HEK293T (cell line): ENCODE results near the gene ATG9B.

Experiments used
- ARNT ChIP-seq: fragments of 450-650 bp; IDR thresholded peaks from 2 replicates; pipeline ENCODE4 v1.6.1; 2017; ENCODE audit warnings: mild to moderate bottlenecking
- BHLHE40 ChIP-seq: fragments of 450-650 bp; IDR thresholded peaks from 2 replicates; pipeline ENCODE4 v1.6.1; 2016; ENCODE audit warnings: mild to moderate bottlenecking, moderate library complexity, borderline replicate concordance
- CTBP1 ChIP-seq: fragments of 450-650 bp; IDR thresholded peaks from 2 replicates; pipeline ENCODE4 v1.6.1; 2016; ENCODE audit warnings: borderline replicate concordance
- ELF4 ChIP-seq: fragments of 450-650 bp; IDR thresholded peaks from 2 replicates; pipeline ENCODE4 v1.6.1; 2017; ENCODE audit warnings: antibody characterized with exemption
- FOXA1 ChIP-seq: fragments of 450-650 bp; IDR thresholded peaks from 2 replicates; pipeline ENCODE4 v1.6.1; 2016; ENCODE audit warnings: mild to moderate bottlenecking
- FOXK2 ChIP-seq: fragments of 450-650 bp; IDR thresholded peaks from 2 replicates; pipeline ENCODE4 v1.6.1; 2016; ENCODE audit warnings: mild to moderate bottlenecking
- FOXM1 ChIP-seq: fragments of 450-650 bp; IDR thresholded peaks from 2 replicates; pipeline ENCODE4 v1.6.1; 2017; ENCODE audit warnings: mild to moderate bottlenecking, borderline replicate concordance
- HDGF ChIP-seq: fragments of 450-650 bp; IDR thresholded peaks from 2 replicates; pipeline ENCODE4 v1.6.1; 2017; ENCODE audit warnings: antibody characterized with exemption, borderline replicate concordance
- NFRKB ChIP-seq: fragments of 450-650 bp; IDR thresholded peaks from 2 replicates; pipeline ENCODE4 v1.6.1; 2016; ENCODE audit warnings: mild to moderate bottlenecking, moderate library complexity
- SP1 ChIP-seq: fragments of 450-650 bp; IDR thresholded peaks from 2 replicates; pipeline ENCODE4 v1.6.1; 2017
- SUZ12 ChIP-seq: fragments of 450-650 bp; IDR thresholded peaks from 2 replicates; pipeline ENCODE4 v1.6.1; 2016; ENCODE audit warnings: mild to moderate bottlenecking
- TARDBP ChIP-seq: fragments of 450-650 bp; IDR thresholded peaks from 2 replicates; pipeline ENCODE4 v1.6.1; 2016
- ZNF384 ChIP-seq: fragments of 450-650 bp; IDR thresholded peaks from 2 replicates; pipeline ENCODE4 v1.6.1; 2016
- TF ChIP-seq, protein P1 (sequence below): fragments of 450-650 bp; IDR thresholded peaks from 2 replicates; pipeline ENCODE4 v1.6.1; 2016

DNA sequence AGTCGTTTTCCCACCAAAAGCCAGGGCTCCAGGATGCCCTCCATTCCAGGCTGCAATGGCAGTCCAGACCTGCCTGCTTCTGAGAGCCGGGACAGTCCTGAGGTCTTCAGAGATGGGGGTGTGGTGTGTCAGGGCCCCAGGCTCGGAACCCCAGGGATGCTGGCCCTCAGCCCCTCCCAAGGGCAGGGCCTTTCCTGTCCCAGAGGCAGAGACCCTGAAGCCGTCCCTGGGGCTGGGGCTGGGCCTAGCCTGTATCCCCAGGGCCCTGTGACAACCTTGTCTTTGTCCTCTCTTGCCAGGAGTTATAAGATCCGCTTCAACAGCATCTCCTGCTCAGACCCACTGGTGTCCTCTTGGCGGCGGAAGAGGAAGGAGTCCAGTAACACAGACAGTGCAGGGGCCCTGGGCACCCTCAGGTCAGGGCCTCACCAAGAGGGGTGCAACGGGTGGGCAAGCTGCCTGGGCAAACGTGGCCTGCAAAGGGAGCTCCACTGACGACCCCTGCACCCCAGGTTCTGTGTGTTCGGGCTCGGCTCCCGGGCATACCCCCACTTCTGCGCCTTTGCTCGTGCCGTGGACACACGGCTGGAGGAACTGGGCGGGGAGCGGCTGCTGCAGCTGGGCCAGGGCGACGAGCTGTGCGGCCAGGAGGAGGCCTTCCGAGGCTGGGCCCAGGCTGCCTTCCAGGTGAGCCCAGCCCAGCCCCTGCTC, 17.5 kb downstream of the ATG9B start:
- TF ChIP-seq SUZ12 (no peak), HDGF (no peak), FOXK2 (no peak), FOXA1 (no peak), ELF4 (no peak), CTBP1 (no peak), TARDBP (no peak), FOXM1 (no peak), NFRKB (no peak), ZNF384 (no peak), BHLHE40 (no peak), ARNT (no peak), SP1 (no peak)
- TF ChIP-seq, protein P1, sequence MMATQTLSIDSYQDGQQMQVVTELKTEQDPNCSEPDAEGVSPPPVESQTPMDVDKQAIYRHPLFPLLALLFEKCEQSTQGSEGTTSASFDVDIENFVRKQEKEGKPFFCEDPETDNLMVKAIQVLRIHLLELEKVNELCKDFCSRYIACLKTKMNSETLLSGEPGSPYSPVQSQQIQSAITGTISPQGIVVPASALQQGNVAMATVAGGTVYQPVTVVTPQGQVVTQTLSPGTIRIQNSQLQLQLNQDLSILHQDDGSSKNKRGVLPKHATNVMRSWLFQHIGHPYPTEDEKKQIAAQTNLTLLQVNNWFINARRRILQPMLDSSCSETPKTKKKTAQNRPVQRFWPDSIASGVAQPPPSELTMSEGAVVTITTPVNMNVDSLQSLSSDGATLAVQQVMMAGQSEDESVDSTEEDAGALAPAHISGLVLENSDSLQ = no peak
